Kidney (tissue), 14 donors: ENCODE data around the gene CYB561A3. TPM values are rescaled to one million over a fixed set of nuclear protein-coding genes. Genes with fewer than 3 reads are reported as not detected.
A peak's percentile ranks its signal among the peaks of the same experiment; 100 is the strongest.

ENCODE experiments used
- DNase-seq, 5 donors: peaks; one replicate each; pipeline ENCODE4 v3.0.0-alpha.2; 2013 to 2020
- FAIRE-seq: peaks from 2 replicates; lab custom pipeline; 2012; peaks lifted over from hg19 to GRCh38; lab: Jason Lieb, UNC
- H3K27ac ChIP-seq, 2 donors: one replicate each; pipeline ENCODE4 v1.7.0; 2013; ENCODE audit warnings: low read depth in 2 of 2, low read length in 2 of 2, inconsistent platforms in 1 of 2
- H3K27me3 ChIP-seq: one replicate; pipeline ENCODE4 v1.7.1; 2013; ENCODE audit warnings: low read length, inconsistent platforms; ENCODE audit not compliant: control insufficient read depth, insufficient read depth
- H3K36me3 ChIP-seq, 3 donors: one replicate each; pipeline versions ENCODE4 v1.7.0 to v1.7.1; 2013; ENCODE audit warnings: low read length in 3 of 3, control low read depth in 1 of 3, inconsistent platforms in 1 of 3; ENCODE audit not compliant: insufficient read depth in 3 of 3, control insufficient read depth in 2 of 3
- H3K4me1 ChIP-seq, 3 donors: one replicate each; pipeline versions ENCODE4 v1.7.0 to v1.7.1; 2013; ENCODE audit warnings: low read length in 3 of 3, inconsistent platforms in 1 of 3, low read depth in 1 of 3; ENCODE audit not compliant: control insufficient read depth in 2 of 3, insufficient read depth in 2 of 3
- H3K4me3 ChIP-seq, 3 donors: one replicate each; pipeline versions ENCODE4 v1.7.0 to v1.8.1; 2013; ENCODE audit warnings: low read length in 3 of 3, control low read depth in 1 of 3, inconsistent platforms in 1 of 3
- H3K9ac ChIP-seq, 3 donors: one replicate each; pipeline versions ENCODE4 v1.7.0 to v1.7.1; 2013; ENCODE audit warnings: low read length in 3 of 3, control low read depth in 1 of 3, inconsistent platforms in 1 of 3
- H3K9me3 ChIP-seq, 3 donors: one replicate each; pipeline versions ENCODE4 v1.7.0 to v1.7.1; 2013; ENCODE audit warnings: low read length in 3 of 3, control low read depth in 1 of 3, inconsistent platforms in 1 of 3; ENCODE audit not compliant: control insufficient read depth in 2 of 3, insufficient read depth in 1 of 3
- intact Hi-C: fragments of 100-400 bp; cut with DNase I; formaldehyde crosslinking; loops from one replicate; pipeline ENCODE4 v1.11.1; 2022
- polyA plus RNA-seq: library from polyadenylated mRNA; stranded (reverse); fragments of 350-450 nt; fragmentation: Illumina TruSeq; extraction: RNeasy Lipid Tissue Mini Kit (QIAGEN cat#74804); gene quantifications from one replicate; pipeline ENCODE4 v1.2.3, GENCODE V29; 2014; ENCODE audit warnings: low read depth, low replicate concordance; ENCODE audit not compliant: insufficient read depth
- total RNA-seq: library from RNA; stranded (reverse); fragmentation: NEBNext Ultra II Directional; extraction: Animal tissue kit (Norgen Biotek cat#: 25700); gene quantifications from one replicate; pipeline ENCODE4 v1.2.1, GENCODE V29; 2021
- TF ChIP-seq, protein P1 (sequence below): IDR thresholded peaks from 3 replicates; pipeline ENCODE4 v1.5.1; 2012; ENCODE audit warnings: mild to moderate bottlenecking, moderate library complexity, borderline replicate concordance; ENCODE audit not compliant: insufficient read depth; ENCODE audit errors: extremely low read depth
- donor health status: control.
- donor health status: control.
- donor health status: control.
- donor health status: control.
- donor health status: control.
- donor health status: DM: yes; HTN: yes; CAD: no.
- donor health status: Normal renal cell carcinoma (clear cell type).

Gene CYB561A3
- total and polyA plus RNA-seq, 2 donors from 2014 or later, result 29.7 to 36.8 TPM

DNA sequence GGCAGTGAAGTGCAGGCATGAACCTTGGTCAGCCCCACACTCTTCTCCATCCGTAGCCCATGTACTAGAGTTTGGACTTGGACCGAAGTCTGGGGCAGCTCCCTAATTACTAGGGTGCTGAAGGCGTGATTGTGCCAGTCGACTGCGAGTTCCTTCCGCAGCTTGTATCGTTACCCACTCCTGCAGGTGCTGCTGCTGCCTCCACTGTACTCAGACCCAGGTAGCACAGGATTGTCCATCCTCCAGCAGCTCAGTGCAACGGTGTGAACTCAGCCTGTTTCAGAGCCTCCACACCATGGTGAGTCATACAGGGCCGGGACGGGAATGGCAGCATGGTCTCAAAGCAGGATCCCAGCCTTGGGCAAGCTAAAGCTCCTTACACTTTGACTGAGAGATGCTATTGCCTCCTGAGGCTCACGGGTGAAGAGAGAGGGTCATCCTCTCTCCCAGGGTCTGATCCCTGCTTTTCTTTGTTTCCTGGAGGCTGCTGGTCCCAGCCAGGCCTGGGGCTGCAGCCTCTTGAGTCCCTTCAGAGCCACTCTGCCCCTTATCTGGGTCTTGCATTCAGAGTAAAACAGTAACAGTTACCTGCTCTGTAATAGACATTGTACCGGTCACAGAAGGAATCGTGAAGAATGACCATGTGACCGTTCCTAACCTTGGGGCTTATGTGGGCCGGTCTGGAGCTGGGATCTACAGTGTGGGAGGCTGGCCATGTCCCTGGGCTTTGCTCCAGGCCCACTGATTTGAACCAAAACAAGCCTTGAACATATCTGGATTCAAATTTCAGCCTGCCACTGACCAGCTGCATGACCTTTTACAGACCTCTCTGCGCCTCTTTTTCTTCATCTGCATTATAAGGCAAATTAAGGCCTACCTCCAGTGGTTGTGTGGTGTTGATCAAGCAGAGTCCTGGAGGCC, 27.0 kb downstream of the CYB561A3 start:
- Histone ChIP-seq H3K4me1 (peaks cover 4 to 35% (median 17%) of the 10 kb centered on the region in 3 donors), H3K9ac (peak overlapping the region in 1 of 3 donors; percentile 30), H3K27ac (peak overlapping the region; percentile 39 to 48), H3K4me3 (peak overlapping the region in 2 of 3 donors; percentile 52 to 92), H3K36me3 (peaks cover 0 to 17% (median 5%) of the 10 kb centered on the region in 3 donors), H3K27me3 (no peaks in the 10 kb centered on the region), H3K9me3 (no peaks in the 10 kb centered on the region)
- TF ChIP-seq, protein P1, sequence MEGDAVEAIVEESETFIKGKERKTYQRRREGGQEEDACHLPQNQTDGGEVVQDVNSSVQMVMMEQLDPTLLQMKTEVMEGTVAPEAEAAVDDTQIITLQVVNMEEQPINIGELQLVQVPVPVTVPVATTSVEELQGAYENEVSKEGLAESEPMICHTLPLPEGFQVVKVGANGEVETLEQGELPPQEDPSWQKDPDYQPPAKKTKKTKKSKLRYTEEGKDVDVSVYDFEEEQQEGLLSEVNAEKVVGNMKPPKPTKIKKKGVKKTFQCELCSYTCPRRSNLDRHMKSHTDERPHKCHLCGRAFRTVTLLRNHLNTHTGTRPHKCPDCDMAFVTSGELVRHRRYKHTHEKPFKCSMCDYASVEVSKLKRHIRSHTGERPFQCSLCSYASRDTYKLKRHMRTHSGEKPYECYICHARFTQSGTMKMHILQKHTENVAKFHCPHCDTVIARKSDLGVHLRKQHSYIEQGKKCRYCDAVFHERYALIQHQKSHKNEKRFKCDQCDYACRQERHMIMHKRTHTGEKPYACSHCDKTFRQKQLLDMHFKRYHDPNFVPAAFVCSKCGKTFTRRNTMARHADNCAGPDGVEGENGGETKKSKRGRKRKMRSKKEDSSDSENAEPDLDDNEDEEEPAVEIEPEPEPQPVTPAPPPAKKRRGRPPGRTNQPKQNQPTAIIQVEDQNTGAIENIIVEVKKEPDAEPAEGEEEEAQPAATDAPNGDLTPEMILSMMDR, result no peak
- intact Hi-C loops, result loop anchor here (5.0 kb wide), 1 partner anchor 53 kb away; no protein-coding TSS in a partner anchor
- no peak for FAIRE-seq
- no peak for DNase-seq

DNA sequence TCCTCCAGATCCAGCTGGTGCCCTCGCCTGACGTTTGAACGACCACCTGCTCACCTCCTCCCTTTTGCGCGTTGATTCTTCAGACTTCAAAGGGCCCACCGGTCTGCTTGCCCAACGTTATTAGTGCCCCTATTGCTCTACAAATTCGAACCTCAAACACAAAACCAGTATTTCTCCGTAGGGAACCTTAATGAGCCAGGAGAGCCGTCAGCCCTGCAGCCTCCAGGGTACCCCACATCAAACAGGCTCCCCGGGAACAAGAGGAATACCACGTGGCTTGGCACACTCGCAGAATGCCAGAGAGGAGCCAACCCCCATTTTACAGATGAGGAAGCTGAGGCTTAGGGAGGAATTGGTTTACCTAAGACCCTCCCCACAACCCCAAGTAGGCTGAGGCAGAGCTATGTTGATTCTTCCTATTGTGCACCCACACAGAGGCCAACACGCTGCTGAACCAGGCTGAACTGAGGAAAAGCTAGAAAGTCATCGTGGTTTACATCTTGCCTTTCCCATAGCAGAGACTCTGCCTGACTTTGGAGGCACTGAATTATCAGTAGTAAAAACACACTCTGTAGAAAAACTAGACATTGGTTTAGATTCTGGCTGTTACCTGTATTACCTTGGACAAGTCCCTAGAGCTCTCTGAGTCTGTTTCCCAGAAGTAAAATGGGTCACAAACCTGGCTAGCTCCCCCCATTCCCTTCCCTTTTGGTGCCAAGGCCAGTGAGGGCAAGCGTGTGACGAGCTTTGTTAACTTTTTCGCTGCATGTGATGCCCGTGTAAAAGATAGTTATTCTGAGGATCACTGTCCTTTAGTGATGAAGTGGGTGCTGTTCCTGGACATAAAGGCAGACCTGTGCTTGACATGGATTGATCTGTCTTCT, 27.9 kb downstream of the CYB561A3 start:
- H3K36me3 ChIP-seq, result peaks cover 0 to 18% (median 9%) of the 10 kb centered on the region in 3 donors
- H3K9me3 ChIP-seq, result no peaks in the 10 kb centered on the region
- peak overlapping the region; percentile 88 to 97 (median 89) for H3K9ac ChIP-seq
- H3K27ac ChIP-seq, result peak overlapping the region; percentile 78 to 91
- peak overlapping the region; percentile 78 to 97 (median 92) for H3K4me3 ChIP-seq
- TF ChIP-seq, protein P1, result no peak
- FAIRE-seq (no peak), DNase-seq (no peak)
- peaks cover 4 to 35% (median 17%) of the 10 kb centered on the region in 3 donors for H3K4me1 ChIP-seq
- intact Hi-C loops, result no loop called here
- no peaks in the 10 kb centered on the region for H3K27me3 ChIP-seq

DNA sequence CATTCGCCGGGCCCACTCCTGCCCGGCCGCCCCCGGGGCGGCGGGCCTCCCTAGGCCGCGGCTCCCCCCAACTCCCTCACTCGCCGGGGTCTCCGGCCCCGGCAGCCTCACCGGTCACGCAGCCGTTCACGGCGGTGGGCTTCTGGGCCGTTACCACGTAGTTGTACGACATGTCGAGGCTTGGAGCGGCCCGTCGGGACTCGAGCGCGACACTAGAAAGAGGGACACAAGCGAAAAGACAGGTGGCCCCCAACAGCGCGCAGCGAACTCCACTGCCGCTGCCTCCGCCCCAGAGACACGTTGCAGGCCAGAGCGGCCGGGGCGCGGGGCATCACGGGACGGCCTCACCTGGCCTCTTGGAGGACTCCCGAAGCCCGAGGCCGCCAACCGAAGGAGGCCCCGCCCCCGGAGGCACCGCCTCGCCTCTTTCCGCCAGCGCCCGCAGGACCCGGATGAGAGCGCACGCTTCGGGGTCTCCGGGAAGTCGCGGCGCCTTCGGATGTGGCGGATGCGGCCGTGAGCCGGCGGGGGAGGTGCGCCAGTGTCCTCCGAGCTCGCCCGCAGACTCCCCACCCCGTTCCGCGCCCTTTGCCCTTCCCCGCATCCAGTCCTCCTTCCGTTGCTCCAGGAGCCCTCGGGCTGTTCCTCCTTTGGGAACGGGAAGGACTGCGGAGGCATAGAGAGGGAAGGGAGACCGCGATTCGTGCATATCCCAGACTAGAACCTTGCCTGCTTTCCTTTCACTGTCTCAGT, 28.7 kb downstream of the CYB561A3 start, which contains the start of the genes DDB1 and TKFC:
DDB1 (minus strand) TSS at position 309 of the 753 bp plus-strand sequence; CDS start at position 172, 137 bp downstream.
TKFC (plus strand) TSS at position 432 of the 753 bp plus-strand sequence. CDS start 1,501 bp downstream, outside the sequence.
- Histone ChIP-seq H3K9ac (peak within 1 kb of the TSS; percentile 89 to 97 (median 92)), H3K27ac (peak within 1 kb of the TSS; percentile 78 to 91), H3K4me1 (peaks cover 4 to 35% (median 17%) of the 10 kb centered on the region in 3 donors), H3K27me3 (no peaks in the 10 kb centered on the region), H3K9me3 (no peaks in the 10 kb centered on the region), H3K4me3 (peak within 1 kb of the TSS; percentile 83 to 97 (median 92)), H3K36me3 (peaks cover 0 to 16% (median 4%) of the 10 kb centered on the region in 3 donors)
- TF ChIP-seq, protein P1, result no peak
- intact Hi-C loops, result no loop called here
- DNase-seq (peak; percentile 97 to 99 (median 98)), FAIRE-seq (no peak)
